NCI-H2107 treated with DMSO at 0.1 percent for 48 hours (cell line): Measurements from ENCODE around the gene FBXL2.
"Not testable (repeated sequence)": the region's sequence is repeated elsewhere in the genome, so short reads cannot be mapped to it uniquely, and the experiment has no call there.

ENCODE experiments used
- DNase-seq: peaks from one replicate; lab custom pipeline; 2025; ENCODE audit not compliant: unreplicated experiment; lab: John Stamatoyannopoulos, UW

The FBXL2 gene

DNA sequence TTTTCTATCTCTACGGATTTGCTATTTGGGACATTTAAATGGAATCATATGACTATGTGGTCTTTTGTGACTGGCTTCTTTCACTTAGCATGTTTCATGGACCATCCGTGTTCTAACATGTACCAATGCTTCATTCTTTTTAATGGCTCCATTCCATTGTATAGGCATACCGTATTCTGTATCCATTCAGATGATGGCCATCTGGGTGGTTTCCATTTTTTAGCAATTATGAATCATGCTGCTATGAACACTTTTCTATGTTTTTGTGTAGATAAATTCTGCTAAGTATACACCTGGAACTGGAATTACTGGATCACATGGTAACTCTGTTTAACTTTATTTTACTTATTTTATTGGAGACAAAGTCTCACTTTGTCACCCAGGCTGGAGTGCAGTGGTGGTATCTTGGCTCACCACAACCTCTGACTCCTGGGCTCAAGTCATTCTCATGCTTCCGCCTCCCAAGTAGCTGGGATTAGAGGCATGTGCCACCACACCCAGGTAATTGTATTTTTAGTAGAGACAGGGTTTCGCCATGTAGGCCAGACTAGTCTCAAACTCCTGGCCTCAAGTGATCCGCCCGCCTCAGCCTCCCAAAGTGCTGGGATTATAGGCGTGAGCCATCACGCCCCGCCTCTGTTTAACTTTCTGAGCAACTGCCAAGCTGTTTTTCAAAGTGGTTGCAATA, 149.5 kb downstream of the FBXL2 start:
- no peak for DNase-seq

DNA sequence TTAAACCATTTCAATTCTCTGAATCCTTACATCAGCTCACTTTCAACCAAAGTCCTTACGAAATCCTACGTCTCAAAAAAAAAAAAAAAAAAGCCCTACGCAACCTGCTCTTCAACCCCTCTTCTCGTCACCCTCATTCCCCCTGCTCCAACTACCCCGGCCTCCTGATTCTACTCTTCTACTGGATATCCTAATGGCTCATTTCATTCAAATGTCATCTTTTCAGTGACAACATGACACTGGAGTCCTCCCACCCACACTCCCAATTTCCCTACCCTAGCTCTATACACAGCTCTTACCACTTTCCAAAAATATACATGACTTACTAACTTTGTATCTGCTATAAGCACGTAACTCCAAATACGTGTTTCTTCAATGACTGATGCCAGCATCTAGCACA, 151.5 kb downstream of the FBXL2 start:
- no peak for DNase-seq

DNA sequence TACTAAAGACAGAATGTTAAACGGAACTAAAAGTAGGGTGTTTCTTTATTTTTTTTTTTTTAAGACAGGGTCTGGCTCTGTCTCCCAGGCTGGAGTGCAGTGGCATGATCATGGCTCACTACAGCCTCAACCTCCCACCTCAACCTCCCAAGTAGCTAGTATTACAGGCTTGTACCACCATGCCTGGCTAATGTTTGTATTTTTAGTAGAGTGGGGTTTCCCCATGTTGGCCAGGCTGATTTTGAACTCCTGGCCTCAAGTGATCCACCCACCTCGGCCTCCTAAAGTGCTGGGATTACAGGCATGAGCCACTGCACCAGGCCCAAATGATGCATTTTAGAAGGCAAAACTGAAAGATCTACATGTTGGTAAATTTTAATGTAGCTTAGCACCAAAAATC, 152.1 kb downstream of the FBXL2 start:
- not testable (repeated sequence) for DNase-seq

DNA sequence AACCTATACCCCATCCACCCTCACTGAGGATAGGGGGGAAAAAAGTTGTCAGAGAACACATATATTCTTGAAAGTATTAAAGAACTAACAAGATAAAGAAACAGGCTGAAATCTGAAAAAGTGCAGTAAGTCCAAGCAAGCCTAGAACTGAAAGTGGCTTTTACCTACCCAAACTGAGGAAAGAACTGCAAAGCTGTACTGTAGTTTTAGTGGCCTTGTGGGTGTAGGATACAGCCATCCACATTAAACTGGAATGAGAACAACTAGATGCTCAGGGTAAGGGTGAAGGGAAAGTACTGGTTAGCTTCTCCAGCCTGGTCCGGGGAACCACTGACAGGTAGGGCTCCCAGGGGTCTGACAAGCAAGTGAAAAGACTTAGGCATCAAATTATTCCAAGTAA, 152.8 kb downstream of the FBXL2 start:
- DNase-seq: no peak

DNA sequence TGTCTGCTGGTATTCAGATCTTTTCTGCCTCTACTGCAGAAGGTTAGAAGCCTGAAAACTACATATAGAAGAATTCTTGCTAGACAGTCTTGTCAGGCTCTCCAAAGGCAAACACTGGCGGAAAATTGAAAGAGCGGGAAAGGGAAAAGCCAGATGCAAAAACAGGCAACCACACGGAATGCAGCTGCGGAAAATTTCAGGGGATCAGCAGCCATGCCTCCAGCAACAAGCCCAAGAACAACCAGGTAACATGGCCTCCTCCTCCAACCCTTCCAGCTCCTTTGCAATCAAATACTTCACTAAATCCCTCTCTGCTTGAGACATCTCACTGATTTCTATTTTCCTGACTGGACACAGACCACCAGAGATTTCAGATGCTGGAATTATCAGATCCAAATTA, 153.3 kb downstream of the FBXL2 start:
- no peak for DNase-seq

DNA sequence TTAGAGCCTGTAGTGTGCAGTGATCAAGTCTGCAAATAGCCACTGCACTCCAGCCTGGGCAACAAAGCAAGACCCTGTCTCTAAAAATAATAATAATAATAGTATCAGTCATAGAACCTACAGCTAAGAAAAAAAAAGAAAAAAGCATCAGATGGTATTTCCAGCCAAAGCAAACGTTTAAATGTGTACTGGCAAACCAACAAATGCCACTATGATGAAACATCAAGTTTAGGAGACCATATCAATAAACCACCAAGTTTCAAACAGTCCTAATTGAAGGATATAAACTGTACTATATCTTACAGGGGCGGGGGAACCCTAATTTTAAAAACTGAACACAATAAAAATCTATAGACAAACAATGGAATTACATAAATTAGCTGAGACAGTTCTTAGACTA, 156.6 kb downstream of the FBXL2 start:
- no peak for DNase-seq
